ENCODE results near the gene MRO. TPM values are rescaled to one million over a fixed set of nuclear protein-coding genes. Genes with fewer than 3 reads are reported as not detected.

MRO gene
- total RNA-seq, 1 experiment from 2014 or later, result 0.84 TPM

DNA sequence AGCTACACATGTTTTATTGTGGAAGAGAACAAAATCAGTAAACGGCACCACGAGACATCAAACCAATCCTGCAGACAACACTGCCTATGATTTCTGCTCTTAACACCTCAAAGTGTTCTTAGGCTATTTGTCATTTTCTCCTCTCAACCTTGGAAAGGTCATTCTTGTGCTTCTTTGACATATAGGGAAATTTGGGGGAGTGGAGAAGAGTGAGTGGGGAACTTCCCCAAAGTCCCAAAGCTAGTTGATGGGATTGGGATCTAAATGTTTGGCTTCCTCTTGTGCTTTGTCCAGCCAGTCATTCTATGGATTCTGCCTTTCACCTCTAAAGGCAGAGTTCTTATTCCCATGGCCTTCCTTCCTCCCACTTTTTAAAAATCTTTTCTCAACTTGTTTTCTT is 5.8 kb upstream of the MRO start:
- Histone ChIP-seq H3K4me2 (ENCODE audit: low read length) (no peak overlapping the region), H2AFZ (ENCODE audit: low read depth, low read length, poor library complexity, severe bottlenecking) (no peak overlapping the region), H3K79me2 (ENCODE audit: insufficient read depth, low read length) (no peaks in the 10 kb centered on the region), H3K9ac (ENCODE audit: low read length) (no peak overlapping the region), H3K9me2 (ENCODE audit: insufficient read depth) (no peaks in the 10 kb centered on the region), H3K36me3 (ENCODE audit: control insufficient read depth in 1 of 2, insufficient read depth in 2 of 2, low read length in 2 of 2) (no peaks in the 10 kb centered on the region), H3K4me3 (replicated peaks in 1 of 2; ENCODE audit: low read depth in 1 of 2, low read length in 2 of 2) (no peak overlapping the region), H3K9me3 (ENCODE audit: control insufficient read depth in 1 of 2, insufficient read depth in 1 of 2, low read depth in 1 of 2, low read length in 2 of 2) (no peaks in the 10 kb centered on the region), H3K4me1 (ENCODE audit: control insufficient read depth in 1 of 2, insufficient read depth in 2 of 2, low read length in 2 of 2) (peaks cover 0 to 5% of the 10 kb centered on the region in 2 experiments; a peak in 1 of 4 replicates), H3K27me3 (ENCODE audit: insufficient read depth, low read length) (no peaks in the 10 kb centered on the region), H3K27ac (ENCODE audit: low read depth, low read length) (no peak overlapping the region), H4K20me1 (ENCODE audit: insufficient read depth) (no peaks in the 10 kb centered on the region)
- TF ChIP-seq JUND (IDR thresholded peaks at IDR 0.05) (no peak), ZFX (IDR thresholded peaks at IDR 0.05) (no peak), POLR2AphosphoS5 (IDR thresholded peaks at IDR 0.05; ENCODE audit: low read depth, low read length) (no peak), TCF7L2 (IDR thresholded peaks at IDR 0.05; ENCODE audit: borderline replicate concordance, extremely low read depth, insufficient read depth, insufficient read length) (no peak), POLR2A (IDR thresholded peaks at IDR 0.05; ENCODE audit: borderline replicate concordance, extremely low read depth, insufficient read depth, insufficient read length) (no peak), SRF (IDR thresholded peaks at IDR 0.05; ENCODE audit: low read depth) (no peak), ZNF274 (IDR thresholded peaks at IDR 0.05; ENCODE audit: low read depth, low read length) (no peak), SP1 (IDR thresholded peaks at IDR 0.05; ENCODE audit: low read depth) (no peak), MAX (IDR thresholded peaks at IDR 0.05) (no peak), YY1 (IDR thresholded peaks at IDR 0.05; ENCODE audit: extremely low read depth, insufficient replicate concordance, low read depth, low read length) (no peak), ELF1 (IDR thresholded peaks at IDR 0.05; ENCODE audit: borderline replicate concordance, low read depth) (no peak), SIN3A (IDR thresholded peaks at IDR 0.05; ENCODE audit: low read depth) (no peak), EGR1 (IDR thresholded peaks at IDR 0.05; ENCODE audit: low read depth) (no peak), CBX3 (IDR thresholded peaks at IDR 0.05; ENCODE audit: low read depth) (no peak), REST (IDR thresholded peaks at IDR 0.05; ENCODE audit: low read depth) (no peak), CEBPB (IDR thresholded peaks at IDR 0.05; ENCODE audit: low read depth) (no peak)
- TF ChIP-seq, protein P1, sequence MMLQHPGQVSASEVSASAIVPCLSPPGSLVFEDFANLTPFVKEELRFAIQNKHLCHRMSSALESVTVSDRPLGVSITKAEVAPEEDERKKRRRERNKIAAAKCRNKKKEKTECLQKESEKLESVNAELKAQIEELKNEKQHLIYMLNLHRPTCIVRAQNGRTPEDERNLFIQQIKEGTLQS (IDR thresholded peaks at IDR 0.05), result no peak
- DNase-seq (ENCODE audit: low read depth, low spot score), result no peak
- CTCF ChIA-PET, result no interaction called here
- ATAC-seq, result no peak
- intact Hi-C loops (cut with micrococcal nuclease), result no loop called here
- RAD21 ChIA-PET (ENCODE audit: low non-redundant PET in 1 of 2, low total read pairs in 2 of 2, uncharacterized antibody in 2 of 2, unreplicated experiment in 2 of 2), result no interaction called here
- BruUV-seq (replicated peaks), result no TSS peak
- POLR2A ChIA-PET, result no interaction called here

Measured in HCT116 (cell line).